ENCODE measurements around the gene FAR2.

DNA sequence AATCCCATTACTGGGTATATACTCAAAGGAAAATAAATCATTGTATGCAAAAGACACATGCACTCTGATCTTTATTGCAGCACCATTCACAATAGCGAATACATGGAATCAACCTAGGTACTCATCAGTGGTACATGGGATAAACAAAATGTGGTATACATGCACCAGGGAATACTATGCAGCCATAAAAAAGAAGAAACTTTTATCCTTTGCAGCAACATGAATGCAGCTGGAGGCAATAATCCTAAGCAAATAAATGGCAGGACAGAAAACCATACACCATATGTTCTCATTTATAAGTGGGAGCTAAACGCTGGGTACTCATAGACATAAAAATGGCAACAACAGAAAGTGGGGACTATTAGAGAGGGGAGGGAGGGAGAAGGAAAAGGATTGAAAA lies 216.0 kb downstream of the FAR2 start:
- TF ChIP-seq, protein P1, sequence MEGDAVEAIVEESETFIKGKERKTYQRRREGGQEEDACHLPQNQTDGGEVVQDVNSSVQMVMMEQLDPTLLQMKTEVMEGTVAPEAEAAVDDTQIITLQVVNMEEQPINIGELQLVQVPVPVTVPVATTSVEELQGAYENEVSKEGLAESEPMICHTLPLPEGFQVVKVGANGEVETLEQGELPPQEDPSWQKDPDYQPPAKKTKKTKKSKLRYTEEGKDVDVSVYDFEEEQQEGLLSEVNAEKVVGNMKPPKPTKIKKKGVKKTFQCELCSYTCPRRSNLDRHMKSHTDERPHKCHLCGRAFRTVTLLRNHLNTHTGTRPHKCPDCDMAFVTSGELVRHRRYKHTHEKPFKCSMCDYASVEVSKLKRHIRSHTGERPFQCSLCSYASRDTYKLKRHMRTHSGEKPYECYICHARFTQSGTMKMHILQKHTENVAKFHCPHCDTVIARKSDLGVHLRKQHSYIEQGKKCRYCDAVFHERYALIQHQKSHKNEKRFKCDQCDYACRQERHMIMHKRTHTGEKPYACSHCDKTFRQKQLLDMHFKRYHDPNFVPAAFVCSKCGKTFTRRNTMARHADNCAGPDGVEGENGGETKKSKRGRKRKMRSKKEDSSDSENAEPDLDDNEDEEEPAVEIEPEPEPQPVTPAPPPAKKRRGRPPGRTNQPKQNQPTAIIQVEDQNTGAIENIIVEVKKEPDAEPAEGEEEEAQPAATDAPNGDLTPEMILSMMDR (IDR thresholded peaks at IDR 0.05; ENCODE audit: insufficient read depth, low read depth, low read length): no peak
- no peak for TF ChIP-seq EZH2 (IDR thresholded peaks at IDR 0.05; ENCODE audit: insufficient read depth, low read length)
